ENCODE measurements around the gene NACC1. TPM values are rescaled to one million over a fixed set of nuclear protein-coding genes. Genes with fewer than 3 reads are reported as not detected.

The NACC1 gene
- total and polyA plus RNA-seq, 2 of the 13 experiments (the other 11 are each of a cell fraction or from before 2014, with no cell fraction given), result 31.8 to 42.3 TPM

GRCh38 chr19:13152974-13153568, 35.0 kb downstream of the NACC1 start (continued):
- TF ChIP-seq TRIM22 (IDR thresholded peaks at IDR 0.05) (no peak), MBNL3 (CRISPR knock-in tag; conservative IDR thresholded peaks at IDR 0.05) (no peak), ZNF766 (CRISPR knock-in tag; IDR thresholded peaks at IDR 0.05; ENCODE audit: borderline replicate concordance) (peak; percentile 83), ZNF792 (CRISPR knock-in tag; IDR thresholded peaks at IDR 0.05) (peak; percentile 68; the same call in 1 of the 2 replicates), KLF11 (CRISPR knock-in tag; IDR thresholded peaks at IDR 0.05) (peak; percentile 89; the same call in 1 of the 2 replicates), CREB1 (IDR thresholded peaks at IDR 0.05) (peak; percentile 100), CREB1 (CRISPR knock-in tag; IDR thresholded peaks at IDR 0.05) (peak; percentile 96), BRCA1 (CRISPR knock-in tag; IDR thresholded peaks at IDR 0.05) (peak; percentile 81; the same call in 1 of the 2 replicates), ZNF619 (CRISPR knock-in tag; IDR thresholded peaks at IDR 0.05) (peak; percentile 69; the same call in 1 of the 2 replicates), ZNF275 (CRISPR knock-in tag; IDR thresholded peaks at IDR 0.05; ENCODE audit: borderline replicate concordance) (0 out of 2 replicates have a peak, but pooled peaks have one; percentile 28), ZNF430 (CRISPR knock-in tag; IDR thresholded peaks at IDR 0.05) (no peak), ZNF329 (CRISPR knock-in tag; IDR thresholded peaks at IDR 0.05; ENCODE audit: low read depth) (no peak), ELF1 (CRISPR knock-in tag; IDR thresholded peaks at IDR 0.05) (peak; percentile 35; the same call in 1 of the 2 replicates), ZSCAN9 (CRISPR knock-in tag; IDR thresholded peaks at IDR 0.05; ENCODE audit: borderline replicate concordance) (peak; percentile 65; the same call in 1 of the 2 replicates), ATRX (CRISPR knock-in tag; IDR thresholded peaks at IDR 0.05; ENCODE audit: borderline replicate concordance) (0 out of 2 replicates have a peak, but pooled peaks have one; percentile 45), STAT5B (CRISPR knock-in tag; IDR thresholded peaks at IDR 0.05) (peak; percentile 47; the same call in 1 of the 2 replicates), RXRA (CRISPR knock-in tag; IDR thresholded peaks at IDR 0.05) (no peak; the same call in 1 of the 2 replicates), KLF6 (CRISPR knock-in tag; IDR thresholded peaks at IDR 0.05) (peak; percentile 73), CERS6 (CRISPR knock-in tag; IDR thresholded peaks at IDR 0.05) (no peak), E2F2 (CRISPR knock-in tag; IDR thresholded peaks at IDR 0.05; ENCODE audit: borderline replicate concordance) (0 out of 2 replicates have a peak, but pooled peaks have one; percentile 71), POLR2A (IDR thresholded peaks at IDR 0.05; ENCODE audit: insufficient read depth in 1 of 2, low read depth in 2 of 2, low read length in 2 of 2) (peak; percentile 100), IRF9 (CRISPR knock-in tag; IDR thresholded peaks at IDR 0.05; ENCODE audit: borderline replicate concordance) (0 out of 2 replicates have a peak, but pooled peaks have one; percentile 78), SAP130 (CRISPR knock-in tag; IDR thresholded peaks at IDR 0.05; ENCODE audit: low read depth) (peak; percentile 80; the same call in 1 of the 2 replicates), DR1 (CRISPR knock-in tag; IDR thresholded peaks at IDR 0.05) (peak; percentile 85), CHCHD3 (CRISPR knock-in tag; IDR thresholded peaks at IDR 0.05) (peak; percentile 57; the same call in 1 of the 2 replicates), FOXK2 (IDR thresholded peaks at IDR 0.05) (no peak), RARA (CRISPR knock-in tag; IDR thresholded peaks at IDR 0.05) (0 out of 2 replicates have a peak, but pooled peaks have one; percentile 32), ZNF44 (CRISPR knock-in tag; IDR thresholded peaks at IDR 0.05) (no peak; the same call in 1 of the 2 replicates)

Data from HepG2 (cell line).